ENCODE measurements around the gene CANT1. TPM values are rescaled to one million over a fixed set of nuclear protein-coding genes. Genes with fewer than 3 reads are reported as not detected.

CANT1 gene
- total and polyA plus RNA-seq, 2 of the 13 experiments (the other 11 are each of a cell fraction or from before 2014, with no cell fraction given) = 34.1 to 42.1 TPM

GRCh38 chr17:78970834-78971755, 38.5 kb downstream of the CANT1 start (continued):
- TF ChIP-seq SALL1 (CRISPR knock-in tag; IDR thresholded peaks at IDR 0.05) = peak; percentile 63
- TF ChIP-seq SUZ12 (IDR thresholded peaks at IDR 0.05; ENCODE audit: low read depth, low read length) = no peak
- TF ChIP-seq REXO4 (CRISPR knock-in tag; IDR thresholded peaks at IDR 0.05; ENCODE audit: borderline replicate concordance) = no peak
- no peak for TF ChIP-seq ZFP41 (CRISPR knock-in tag; IDR thresholded peaks at IDR 0.05; ENCODE audit: borderline replicate concordance)
- TF ChIP-seq MAFF (IDR thresholded peaks at IDR 0.05; ENCODE audit: low read depth, low read length) = no peak
- TF ChIP-seq ZNF570 (CRISPR knock-in tag; IDR thresholded peaks at IDR 0.05; ENCODE audit: borderline replicate concordance) = no peak
- TF ChIP-seq ZMAT3 (CRISPR knock-in tag; conservative IDR thresholded peaks at IDR 0.05) = no peak
- TF ChIP-seq NFIB (CRISPR knock-in tag; IDR thresholded peaks at IDR 0.05; ENCODE audit: borderline replicate concordance) = no peak
- no peak for TF ChIP-seq TFAP4 (IDR thresholded peaks at IDR 0.05; ENCODE audit: borderline replicate concordance, low read depth)
- TF ChIP-seq ZNF281 (CRISPR knock-in tag; IDR thresholded peaks at IDR 0.05; ENCODE audit: borderline replicate concordance) = no peak
- no peak for TF ChIP-seq USF2 (IDR thresholded peaks at IDR 0.05; ENCODE audit: low read depth, low read length)
- no peak for TF ChIP-seq USF2 (CRISPR knock-in tag; IDR thresholded peaks at IDR 0.05; ENCODE audit: borderline replicate concordance)
- TF ChIP-seq ZNF468 (CRISPR knock-in tag; IDR thresholded peaks at IDR 0.05) = no peak
- TF ChIP-seq GABPA (IDR thresholded peaks at IDR 0.05; ENCODE audit: low read depth, low read length) = no peak
- TF ChIP-seq GABPA (CRISPR knock-in tag; IDR thresholded peaks at IDR 0.05; ENCODE audit: low read depth) = no peak
- no peak for TF ChIP-seq ZNF446 (CRISPR knock-in tag; IDR thresholded peaks at IDR 0.05)
- no peak for TF ChIP-seq ARID3A (IDR thresholded peaks at IDR 0.05; ENCODE audit: low read depth, low read length)
- TF ChIP-seq ZNF761 (CRISPR knock-in tag; conservative IDR thresholded peaks at IDR 0.05) = no peak
- TF ChIP-seq ZNF350 (CRISPR knock-in tag; IDR thresholded peaks at IDR 0.05; ENCODE audit: borderline replicate concordance, low read depth) = peak; percentile 31; the same call in 1 of the 2 replicates
- no peak for TF ChIP-seq ARNT2 (CRISPR knock-in tag; IDR thresholded peaks at IDR 0.05; ENCODE audit: low read depth)
- TF ChIP-seq MYC (CRISPR knock-in tag; IDR thresholded peaks at IDR 0.05; ENCODE audit: borderline replicate concordance) = no peak
- TF ChIP-seq ZNF589 (CRISPR knock-in tag; conservative IDR thresholded peaks at IDR 0.05) = no peak
- no peak for TF ChIP-seq TBL1XR1 (IDR thresholded peaks at IDR 0.05; ENCODE audit: borderline replicate concordance, low read length, partially characterized antibody)
